ENCODE results near the gene FAM111A. TPM values are rescaled to one million over a fixed set of nuclear protein-coding genes. Genes with fewer than 3 reads are reported as not detected.

The FAM111A gene
- total RNA-seq, 1 donor from 2014 or later = 7.9 TPM

GRCh38 chr11:59186130-59186594, 43.5 kb downstream of the FAM111A start:
- FAIRE-seq (no peak), DNase-seq (ENCODE audit: low read depth) (peak; percentile 18)
- Histone ChIP-seq H3K4me3 (ENCODE audit: low read depth, low read length) (no peak overlapping the region), H3K36me3 (ENCODE audit: control insufficient read depth, insufficient read depth, low read length) (peaks cover 14% of the 10 kb centered on the region), H3K27me3 (ENCODE audit: control insufficient read depth, insufficient read depth, low read length) (no peaks in the 10 kb centered on the region)
- TF ChIP-seq CTCF (IDR thresholded peaks at IDR 0.05; ENCODE audit: insufficient read depth, low read length, severe bottlenecking) = peak; percentile 92

GRCh38 chr11:59187035-59187434, 44.4 kb downstream of the FAM111A start:
- no peak overlapping the region for H3K4me3 ChIP-seq (ENCODE audit: low read depth, low read length)
- no peak for TF ChIP-seq CTCF (IDR thresholded peaks at IDR 0.05; ENCODE audit: insufficient read depth, low read length, severe bottlenecking)
- H3K36me3 ChIP-seq (ENCODE audit: control insufficient read depth, insufficient read depth, low read length) = peaks cover 13% of the 10 kb centered on the region
- DNase-seq (ENCODE audit: low read depth) (no peak), FAIRE-seq (no peak)
- H3K27me3 ChIP-seq (ENCODE audit: control insufficient read depth, insufficient read depth, low read length) = no peaks in the 10 kb centered on the region

GRCh38 chr11:59187587-59187986, 44.9 kb downstream of the FAM111A start:
- TF ChIP-seq CTCF (IDR thresholded peaks at IDR 0.05; ENCODE audit: insufficient read depth, low read length, severe bottlenecking) = no peak
- Histone ChIP-seq H3K36me3 (ENCODE audit: control insufficient read depth, insufficient read depth, low read length) (peaks cover 11% of the 10 kb centered on the region), H3K27me3 (ENCODE audit: control insufficient read depth, insufficient read depth, low read length) (no peaks in the 10 kb centered on the region), H3K4me3 (ENCODE audit: low read depth, low read length) (no peak overlapping the region)
- DNase-seq (ENCODE audit: low read depth) = no peak
- FAIRE-seq = no peak

- FAIRE-seq (no peak), DNase-seq (ENCODE audit: low read depth) (no peak)
- Histone ChIP-seq H3K4me3 (ENCODE audit: low read depth, low read length) (no peak overlapping the region), H3K27me3 (ENCODE audit: control insufficient read depth, insufficient read depth, low read length) (no peaks in the 10 kb centered on the region), H3K36me3 (ENCODE audit: control insufficient read depth, insufficient read depth, low read length) (peaks cover 15% of the 10 kb centered on the region)
- no peak for TF ChIP-seq CTCF (IDR thresholded peaks at IDR 0.05; ENCODE audit: insufficient read depth, low read length, severe bottlenecking)
Observed at GRCh38 chr11:59188954-59189353, 46.3 kb downstream of the FAM111A start.

- no peak for DNase-seq (ENCODE audit: low read depth)
- peaks cover 16% of the 10 kb centered on the region for H3K36me3 ChIP-seq (ENCODE audit: control insufficient read depth, insufficient read depth, low read length)
- H3K27me3 ChIP-seq (ENCODE audit: control insufficient read depth, insufficient read depth, low read length) = no peaks in the 10 kb centered on the region
- H3K4me3 ChIP-seq (ENCODE audit: low read depth, low read length) = no peak overlapping the region
- FAIRE-seq = peak; percentile 13
- no peak for TF ChIP-seq CTCF (IDR thresholded peaks at IDR 0.05; ENCODE audit: insufficient read depth, low read length, severe bottlenecking)
Observed at GRCh38 chr11:59189986-59190385, 47.3 kb downstream of the FAM111A start.

- H3K27me3 ChIP-seq (ENCODE audit: control insufficient read depth, insufficient read depth, low read length) = no peaks in the 10 kb centered on the region
- TF ChIP-seq CTCF (IDR thresholded peaks at IDR 0.05; ENCODE audit: insufficient read depth, low read length, severe bottlenecking) = no peak
- H3K4me3 ChIP-seq (ENCODE audit: low read depth, low read length) = no peak overlapping the region
- DNase-seq (ENCODE audit: low read depth) (no peak), FAIRE-seq (no peak)
- H3K36me3 ChIP-seq (ENCODE audit: control insufficient read depth, insufficient read depth, low read length) = peaks cover 20% of the 10 kb centered on the region
Observed at GRCh38 chr11:59191095-59191494, 48.4 kb downstream of the FAM111A start.

All from bronchial epithelial cell (primary cell).